H1 (cell line): ENCODE results near the gene TNS3. TPM values are rescaled to one million over a fixed set of nuclear protein-coding genes. Genes with fewer than 3 reads are reported as not detected.

Source experiments
- ATF3 ChIP-seq: IDR thresholded peaks from 2 replicates; pipeline ENCODE4 v1.6.1; 2011; ENCODE audit warnings: low read depth, mild to moderate bottlenecking, low read length; ENCODE audit not compliant: insufficient read depth
- JUND ChIP-seq: IDR thresholded peaks from 2 replicates; pipeline ENCODE4 v1.6.1; 2011; ENCODE audit warnings: mild to moderate bottlenecking, improper control_type of control experiment, low read length
- KDM5A ChIP-seq: fragments of 200-600 bp; IDR thresholded peaks from 2 replicates; pipeline ENCODE4 v1.7.1; 2012; ENCODE audit warnings: mild to moderate bottlenecking, low read length, inconsistent platforms, mixed read lengths
- MAX ChIP-seq: IDR thresholded peaks from 2 replicates; pipeline ENCODE4 v1.6.1; 2012; ENCODE audit warnings: inconsistent platforms
- SP1 ChIP-seq: IDR thresholded peaks from 2 replicates; pipeline ENCODE4 v1.6.1; 2011; ENCODE audit warnings: low read depth, low read length
- polyA plus RNA-seq, 7 experiments: library from polyadenylated mRNA; depleted of rRNA in 3 of 7; stranded (reverse) in 5 of 7; unstranded in 2 of 7; fragments of >200 nt in 5 of 7; fragments of 200-250 nt in 2 of 7; gene quantifications; 1 replicate in 5 of 7; 2 replicates in 1 of 7; 4 replicates in 1 of 7; pipeline versions ENCODE4 v1.2.1 to v1.2.3, GENCODE V29; 2011 to 2013; ENCODE audit warnings: missing spikeins in 2 of 7, mixed read lengths in 2 of 7
- total RNA-seq: library from RNA; stranded (reverse); fragmentation: NEBNext Ultra II Directional; extraction: Animal tissue kit (Norgen Biotek cat#: 25700); gene quantifications from 2 replicates; pipeline ENCODE4 v1.2.1, GENCODE V29; 2021

Gene TNS3
- total and polyA plus RNA-seq, 2 of the 8 experiments (the other 6 are each of a cell fraction or from before 2014, with no cell fraction given) = 11.9 to 24.2 TPM

GRCh38 chr7:47610506-47611044 is 28.7 kb upstream of the TNS3 start (continued):
- TF ChIP-seq JUND (no peak), SP1 (no peak), KDM5A (no peak), MAX (no peak), ATF3 (no peak)
